H9 (cell line): ENCODE data around the gene ARHGEF38. TPM values are rescaled to one million over a fixed set of nuclear protein-coding genes. Genes with fewer than 3 reads are reported as not detected.

ENCODE experiments used
- DNase-seq: peaks from one replicate; pipeline ENCODE4 v3.0.0-alpha.2; 2017
- H2AFZ ChIP-seq: one replicate; pipeline ENCODE4 v1.6.1; 2013; ENCODE audit warnings: mild to moderate bottlenecking, low read length, control low read depth, moderate library complexity
- H2AK5ac ChIP-seq: 2 replicates; pipeline ENCODE4 v1.6.1; 2013; ENCODE audit warnings: low read length, control low read depth, mixed read lengths; ENCODE audit not compliant: insufficient read length
- H2BK120ac ChIP-seq: one replicate; pipeline ENCODE4 v1.6.1; 2013; ENCODE audit warnings: low read depth, mild to moderate bottlenecking, low read length, control low read depth, inconsistent platforms; ENCODE audit not compliant: poor library complexity, severe bottlenecking
- H2BK12ac ChIP-seq: 2 replicates; pipeline ENCODE4 v1.6.1; 2013; ENCODE audit warnings: low read length, control low read depth, mixed read lengths, low read depth; ENCODE audit not compliant: insufficient read length
- H2BK15ac ChIP-seq: 2 replicates; pipeline ENCODE4 v1.6.1; 2013; ENCODE audit warnings: low read depth, low read length, control low read depth
- H2BK20ac ChIP-seq: one replicate; pipeline ENCODE4 v1.6.1; 2013; ENCODE audit warnings: low read depth, mild to moderate bottlenecking, low read length, control low read depth, inconsistent platforms; ENCODE audit not compliant: poor library complexity, severe bottlenecking
- H2BK5ac ChIP-seq: 2 replicates; pipeline ENCODE4 v1.6.1; 2013; ENCODE audit warnings: low read length, control low read depth, mixed read lengths; ENCODE audit not compliant: insufficient read length
- H3K14ac ChIP-seq: 2 replicates; pipeline ENCODE4 v1.6.1; 2013; ENCODE audit warnings: low read length, control low read depth; ENCODE audit not compliant: insufficient read depth
- H3K18ac ChIP-seq: 2 replicates; pipeline ENCODE4 v1.6.1; 2013; ENCODE audit warnings: low read depth, mild to moderate bottlenecking, mixed read lengths, low read length, control low read depth; ENCODE audit not compliant: insufficient read length
- H3K23ac ChIP-seq: 2 replicates; pipeline ENCODE4 v1.6.1; 2013; ENCODE audit warnings: low read length, control low read depth, mixed read lengths, low read depth; ENCODE audit not compliant: insufficient read length
- H3K23me2 ChIP-seq: 2 replicates; pipeline ENCODE4 v1.6.1; 2013; ENCODE audit warnings: low read depth, mild to moderate bottlenecking, mixed read lengths, low read length, control low read depth; ENCODE audit not compliant: insufficient read length, poor library complexity, severe bottlenecking
- H3K27ac ChIP-seq: 2 replicates; pipeline ENCODE4 v1.5.1; 2013; ENCODE audit warnings: low read length, control low read depth, mixed read lengths, low read depth; ENCODE audit not compliant: insufficient read length
- H3K27me3 ChIP-seq: 2 replicates; pipeline ENCODE4 v1.6.1; 2013; ENCODE audit warnings: low read length, control low read depth, inconsistent platforms; ENCODE audit not compliant: insufficient read depth
- H3K4ac ChIP-seq: 2 replicates; pipeline ENCODE4 v1.6.1; 2013; ENCODE audit warnings: low read depth, mild to moderate bottlenecking, control low read depth, inconsistent platforms, low read length, moderate library complexity
- H3K4me1 ChIP-seq: 2 replicates; pipeline ENCODE4 v1.6.1; 2013; ENCODE audit warnings: low read length, control low read depth, inconsistent platforms; ENCODE audit not compliant: insufficient read depth
- H3K4me2 ChIP-seq: 2 replicates; pipeline ENCODE4 v1.6.1; 2013; ENCODE audit warnings: low read length, control low read depth, mixed read lengths; ENCODE audit not compliant: insufficient read length, insufficient read depth
- H3K56ac ChIP-seq: 2 replicates; pipeline ENCODE4 v1.6.1; 2013; ENCODE audit warnings: low read depth, mild to moderate bottlenecking, mixed read lengths, low read length, control low read depth; ENCODE audit not compliant: insufficient read length
- H3K79me1 ChIP-seq: 2 replicates; pipeline ENCODE4 v1.6.1; 2013; ENCODE audit warnings: low read depth, mild to moderate bottlenecking, moderate library complexity, low read length, control low read depth, inconsistent platforms; ENCODE audit not compliant: insufficient read depth, poor library complexity, severe bottlenecking
- H3K79me2 ChIP-seq: 2 replicates; pipeline ENCODE4 v1.6.1; 2013; ENCODE audit warnings: low read length, control low read depth, inconsistent platforms; ENCODE audit not compliant: insufficient read depth
- H3K9ac ChIP-seq: 2 replicates; pipeline ENCODE4 v1.6.1; 2013; ENCODE audit warnings: low read length, control low read depth, mixed read lengths; ENCODE audit not compliant: insufficient read length; ENCODE audit errors: extremely low read depth
- H3K9me3 ChIP-seq: one replicate; pipeline ENCODE4 v1.6.1; 2013; ENCODE audit warnings: low read depth, low read length, inconsistent platforms; ENCODE audit not compliant: control insufficient read depth
- H3T11ph ChIP-seq: one replicate; pipeline ENCODE4 v1.6.1; 2013; ENCODE audit warnings: mild to moderate bottlenecking, low read length, control low read depth, inconsistent platforms
- H4K20me1 ChIP-seq: one replicate; pipeline ENCODE4 v1.6.1; 2013; ENCODE audit not compliant: control insufficient read depth, insufficient read length, insufficient read depth
- H4K5ac ChIP-seq: 2 replicates; pipeline ENCODE4 v1.6.1; 2013; ENCODE audit warnings: low read depth, mild to moderate bottlenecking, mixed read lengths, low read length, control low read depth; ENCODE audit not compliant: insufficient read length
- H4K8ac ChIP-seq: replicated peaks from 2 replicates; pipeline ENCODE4 v1.6.1; 2013; ENCODE audit warnings: low read length, control low read depth, mixed read lengths, low read depth; ENCODE audit not compliant: insufficient read length
- H4K91ac ChIP-seq: 2 replicates; pipeline ENCODE4 v1.6.1; 2013; ENCODE audit warnings: low read depth, mild to moderate bottlenecking, moderate library complexity, mixed read lengths, low read length, control low read depth; ENCODE audit not compliant: insufficient read length
- H3K27ac Mint-ChIP-seq, 3 experiments: 2 replicates in 2 of 3; 3 replicates in 1 of 3; pipeline ENCODE4 v1.8.0; 2020 to 2021; ENCODE audit warnings: mixed read lengths in 3 of 3, mild to moderate bottlenecking in 1 of 3, moderate library complexity in 1 of 3
- H3K27me3 Mint-ChIP-seq: 2 replicates; pipeline ENCODE4 v1.8.0; 2021; ENCODE audit warnings: low read depth, mild to moderate bottlenecking, moderate library complexity, mixed read lengths
- H3K36me3 Mint-ChIP-seq, 3 experiments: 2 replicates in 2 of 3; 3 replicates in 1 of 3; pipeline ENCODE4 v1.8.0; 2020 to 2021; ENCODE audit warnings: low read depth in 3 of 3, mixed read lengths in 3 of 3; ENCODE audit not compliant: insufficient read depth in 1 of 3
- H3K4me1 Mint-ChIP-seq, 2 experiments: 2 replicates each; pipeline ENCODE4 v1.8.0; 2020; ENCODE audit warnings: mixed read lengths in 2 of 2
- H3K4me3 Mint-ChIP-seq, 2 experiments: 2 replicates in 1 of 2; 3 replicates in 1 of 2; pipeline ENCODE4 v1.8.0; 2020 to 2021; ENCODE audit warnings: mild to moderate bottlenecking in 2 of 2, mixed read lengths in 2 of 2, moderate library complexity in 1 of 2
- H3K9me3 Mint-ChIP-seq, 2 experiments: 2 replicates in 1 of 2; 3 replicates in 1 of 2; pipeline ENCODE4 v1.8.0; 2020; ENCODE audit warnings: mild to moderate bottlenecking in 2 of 2, mixed read lengths in 2 of 2, moderate library complexity in 1 of 2
- CTCF ChIP-seq: fragments of 200-600 bp; sonication (generic); conservative IDR thresholded peaks from 3 replicates; pipeline ENCODE4 v1.8.0; 2021; ENCODE audit warnings: antibody characterized with exemption, mild to moderate bottlenecking
- WGBS: extraction: QIAGEN DNeasy Blood & Tissue Kit; methylation state at CpG from one replicate; pipeline ENCODE4 v1.1.7; 2013; ENCODE audit warnings: missing lambda C conversion rate, low lambda C conversion rate, mixed read lengths; ENCODE audit not compliant: insufficient read length; ENCODE audit errors: extremely low coverage; 5-methylcytosine and 5-hydroxymethylcytosine counted together
- total RNA-seq: library from RNA; stranded (reverse); gene quantifications from 2 replicates; pipeline ENCODE4 v1.2.1, GENCODE V29; 2021

Gene ARHGEF38
- total RNA-seq, 1 experiment from 2014 or later, result not detected

- H3K9me3 ChIP-seq, result no peaks in the 10 kb centered on the region
- no peaks in the 10 kb centered on the region for H3K23me2 ChIP-seq
- no peaks in the 10 kb centered on the region for H3K27me3 ChIP-seq
- no peak overlapping the region for H3K14ac ChIP-seq
- H3K4me2 ChIP-seq, result no peak overlapping the region
- no peaks in the 10 kb centered on the region for H4K20me1 ChIP-seq
- TF ChIP-seq CTCF, result no peak
- H3K18ac ChIP-seq, result no peak overlapping the region
- H2BK5ac ChIP-seq, result no peak overlapping the region
- H3K36me3 Mint-ChIP-seq, result no peaks in the 10 kb centered on the region
- H3T11ph ChIP-seq, result no peak overlapping the region
- no peak overlapping the region for H3K4ac ChIP-seq
- no peak overlapping the region for H4K8ac ChIP-seq
- H2BK20ac ChIP-seq, result no peak overlapping the region
- no peak overlapping the region for H2BK120ac ChIP-seq
- no peak overlapping the region for H3K27ac Mint-ChIP-seq
- H3K4me1 Mint-ChIP-seq, result no peaks in the 10 kb centered on the region
- no peaks in the 10 kb centered on the region for H3K4me1 ChIP-seq
- no peak overlapping the region for H3K27ac ChIP-seq
- H3K23ac ChIP-seq, result no peak overlapping the region
- H4K5ac ChIP-seq, result no peak overlapping the region
- H2BK12ac ChIP-seq, result no peak overlapping the region
- peaks cover 7 to 8% of the 10 kb centered on the region in 2 experiments; a peak in 3 of 5 replicates for H3K9me3 Mint-ChIP-seq
- H3K9ac ChIP-seq, result no peak overlapping the region
- H3K56ac ChIP-seq, result no peak overlapping the region
- no peak overlapping the region for H2AFZ ChIP-seq
- no peaks in the 10 kb centered on the region for H3K79me1 ChIP-seq
- no peak overlapping the region for H2BK15ac ChIP-seq
- no peak overlapping the region for H4K91ac ChIP-seq
- peaks cover 15% of the 10 kb centered on the region for H3K27me3 Mint-ChIP-seq
- no peaks in the 10 kb centered on the region for H3K79me2 ChIP-seq
- no CpG with 5 or more reads among the region's 1 CpG for WGBS
- H3K4me3 Mint-ChIP-seq, result no peak overlapping the region
- DNase-seq, result no peak
- H2AK5ac ChIP-seq, result no peak overlapping the region
Measured at GRCh38 chr4:105509291-105509690, 43.1 kb upstream of the ARHGEF38 start.
